ENCODE results near the gene TMEM209.

The TMEM209 gene

GRCh38 chr7:130143334-130143732 lies 61.9 kb downstream of the TMEM209 start:
- DNase-seq (ENCODE audit: low read depth), result no peak

GRCh38 chr7:130142654-130143333 lies 62.4 kb downstream of the TMEM209 start:
- no peak for DNase-seq (ENCODE audit: low read depth)

- DNase-seq (ENCODE audit: low read depth), result no peak
Observed at GRCh38 chr7:130141884-130142653, 63.1 kb downstream of the TMEM209 start.

GRCh38 chr7:130141161-130141883 lies 63.9 kb downstream of the TMEM209 start:
- no peak for DNase-seq (ENCODE audit: low read depth)

GRCh38 chr7:130140551-130141160 lies 64.5 kb downstream of the TMEM209 start:
- no peak for DNase-seq (ENCODE audit: low read depth)

GRCh38 chr7:130139193-130139960 lies 65.8 kb downstream of the TMEM209 start:
- no peak for DNase-seq (ENCODE audit: low read depth)

- no peak for DNase-seq (ENCODE audit: low read depth)
Observed at GRCh38 chr7:130137207-130137606, 68.0 kb downstream of the TMEM209 start.

GRCh38 chr7:130136579-130137167 lies 68.5 kb downstream of the TMEM209 start:
- DNase-seq (ENCODE audit: low read depth), result no peak

GRCh38 chr7:130135208-130136205 lies 69.7 kb downstream of the TMEM209 start:
- DNase-seq (ENCODE audit: low read depth), result no peak

- DNase-seq (ENCODE audit: low read depth), result no peak
Observed at GRCh38 chr7:130134726-130135125, 70.5 kb downstream of the TMEM209 start.

- no peak for DNase-seq (ENCODE audit: low read depth)
Observed at GRCh38 chr7:130134106-130134636, 71.0 kb downstream of the TMEM209 start.

GRCh38 chr7:130133029-130133782 lies 72.0 kb downstream of the TMEM209 start:
- no peak for DNase-seq (ENCODE audit: low read depth)

GRCh38 chr7:130131964-130132875 lies 73.0 kb downstream of the TMEM209 start:
- DNase-seq (ENCODE audit: low read depth), result no peak

- no peak for DNase-seq (ENCODE audit: low read depth)
Observed at GRCh38 chr7:130131191-130131834, 73.9 kb downstream of the TMEM209 start.

- no peak for DNase-seq (ENCODE audit: low read depth)
Observed at GRCh38 chr7:130129011-130129411, 76.2 kb downstream of the TMEM209 start.

- no peak for DNase-seq (ENCODE audit: low read depth)
Observed at GRCh38 chr7:130127821-130128317, 77.3 kb downstream of the TMEM209 start.

- no peak for DNase-seq (ENCODE audit: low read depth)
Observed at GRCh38 chr7:130127404-130127803, 77.8 kb downstream of the TMEM209 start.
